A549 (cell line): ENCODE results near the gene SASH1. TPM values are rescaled to one million over a fixed set of nuclear protein-coding genes. Genes with fewer than 3 reads are reported as not detected.

Source experiments
- ATAC-seq, 2 experiments: fragments of 200-7000 bp in 1 of 2; fragments of >200 bp in 1 of 2; cut with Nextera tagmentation in 1 of 2; cut with Tn5 transposase in 1 of 2; 3 replicates each; pipeline versions ENCODE4 v1.8.0 to v1.9.1; 2018 to 2020; ENCODE audit warnings: mild to moderate bottlenecking in 1 of 2, moderate library complexity in 1 of 2
- CTCF ChIA-PET: fragments of 300-600 bp; sonication (Branson Sonifier 250); formaldehyde crosslinking; extraction: SDS; loops from one replicate; lab custom pipeline; 2021; ENCODE audit warnings: antibody characterized with exemption, inconsistent platforms; lab: Yijun Ruan, JAX
- POLR2A ChIA-PET: fragments of 350-600 bp; formaldehyde crosslinking; extraction: SDS; loops from one replicate; lab custom pipeline; 2021; ENCODE audit warnings: antibody characterized with exemption, inconsistent platforms; lab: Yijun Ruan, JAX
- DNase-seq, 2 experiments: peaks; one replicate each; pipeline versions ENCODE4 v3.0.0 to v3.0.0-alpha.2; 2011 to 2016; ENCODE audit warnings: low read depth in 1 of 2, low spot score in 1 of 2
- FAIRE-seq: peaks from 2 replicates; lab custom pipeline; 2011; peaks lifted over from hg19 to GRCh38; lab: Jason Lieb, UNC
- H3K27ac ChIP-seq, 2 experiments: fragments of >200 bp; sonication (Bioruptor Twin); formaldehyde crosslinking; 3 replicates each; pipeline ENCODE4 v1.5.1; 2016 to 2017
- H3K4me1 ChIP-seq: fragments of >200 bp; sonication (Bioruptor Twin); formaldehyde crosslinking; 3 replicates; pipeline ENCODE4 v1.6.1; 2016
- H3K4me2 ChIP-seq: fragments of >200 bp; sonication (Bioruptor Twin); formaldehyde crosslinking; 3 replicates; pipeline ENCODE4 v1.6.1; 2016
- H3K4me3 ChIP-seq: fragments of >200 bp; sonication (Bioruptor Twin); formaldehyde crosslinking; 3 replicates; pipeline ENCODE4 v1.5.1; 2016
- H3K9me3 ChIP-seq: fragments of >200 bp; sonication (Bioruptor Twin); formaldehyde crosslinking; 3 replicates; pipeline ENCODE4 v1.6.1; 2016
- BHLHE40 ChIP-seq: IDR thresholded peaks from 2 replicates; pipeline ENCODE4 v1.6.1; 2012; ENCODE audit warnings: low read depth, low read length, inconsistent platforms
- CBX2 ChIP-seq: fragments of 200-600 bp; sonication (generic); IDR thresholded peaks from 2 replicates; pipeline ENCODE4 v1.6.1; 2016; ENCODE audit warnings: low read depth, mild to moderate bottlenecking, borderline replicate concordance
- CHD4 ChIP-seq: fragments of 200-600 bp; sonication (generic); IDR thresholded peaks from 2 replicates; pipeline ENCODE4 v1.6.1; 2016; ENCODE audit warnings: antibody characterized with exemption, mild to moderate bottlenecking, borderline replicate concordance
- EHMT2 ChIP-seq: fragments of 200-600 bp; sonication (generic); IDR thresholded peaks from 2 replicates; pipeline ENCODE4 v1.6.1; 2016; ENCODE audit warnings: antibody characterized with exemption, low read depth, mild to moderate bottlenecking, moderate library complexity
- FOSB ChIP-seq: fragments of 250-450 bp; sonication (Bioruptor Pico); IDR thresholded peaks from 2 replicates; pipeline ENCODE4 v1.5.0; 2020; ENCODE audit warnings: mild to moderate bottlenecking, moderate library complexity
- FOXS1 ChIP-seq: fragments of 250-450 bp; sonication (Bioruptor Pico); IDR thresholded peaks from 2 replicates; pipeline ENCODE4 v1.5.0; 2020; ENCODE audit warnings: mild to moderate bottlenecking, moderate library complexity
- HDAC2 ChIP-seq: fragments of 200-600 bp; sonication (generic); IDR thresholded peaks from 2 replicates; pipeline ENCODE4 v1.6.1; 2016
- HMGXB4 ChIP-seq: fragments of 250-450 bp; sonication (Bioruptor Pico); IDR thresholded peaks from 2 replicates; pipeline ENCODE4 v1.5.0; 2021; ENCODE audit warnings: mild to moderate bottlenecking, moderate library complexity, borderline replicate concordance
- HOXA7 ChIP-seq: fragments of 250-450 bp; sonication (Bioruptor Pico); IDR thresholded peaks from 2 replicates; pipeline ENCODE4 v1.5.0; 2020; ENCODE audit warnings: mild to moderate bottlenecking, moderate library complexity
- HOXB5 ChIP-seq: fragments of 250-450 bp; sonication (Bioruptor Pico); IDR thresholded peaks from 2 replicates; pipeline ENCODE4 v1.5.0; 2020; ENCODE audit warnings: mild to moderate bottlenecking, moderate library complexity
- KDM1A ChIP-seq: fragments of 200-600 bp; sonication (generic); IDR thresholded peaks from 2 replicates; pipeline ENCODE4 v1.6.1; 2016; ENCODE audit warnings: low read depth, mild to moderate bottlenecking
- KDM5A ChIP-seq: fragments of 200-600 bp; sonication (generic); IDR thresholded peaks from 2 replicates; pipeline ENCODE4 v1.6.1; 2016; ENCODE audit warnings: antibody characterized with exemption, mild to moderate bottlenecking
- NFE2L2 ChIP-seq: fragments of 150-350 bp; conservative IDR thresholded peaks from 2 replicates; pipeline ENCODE4 v1.6.1; 2014; ENCODE audit warnings: low read length
- NR3C1 ChIP-seq: fragments of >200 bp; sonication (Bioruptor Twin); formaldehyde crosslinking; IDR thresholded peaks from 3 replicates; pipeline ENCODE4 v1.6.1; 2017
- RARB ChIP-seq: fragments of 250-450 bp; sonication (Bioruptor Pico); IDR thresholded peaks from 2 replicates; pipeline ENCODE4 v1.8.0; 2021; ENCODE audit warnings: mild to moderate bottlenecking, moderate library complexity
- RFX5 ChIP-seq: fragments of 450-650 bp; IDR thresholded peaks from 2 replicates; pipeline ENCODE4 v1.7.1; 2014; ENCODE audit warnings: antibody characterized with exemption, mild to moderate bottlenecking, moderate library complexity
- RNF2 ChIP-seq: fragments of 200-600 bp; sonication (generic); IDR thresholded peaks from 2 replicates; pipeline ENCODE4 v1.6.1; 2016; ENCODE audit warnings: low read depth, mild to moderate bottlenecking, antibody characterized with exemption, moderate library complexity, borderline replicate concordance
- SMC3 ChIP-seq: fragments of >200 bp; sonication (Bioruptor Twin); formaldehyde crosslinking; IDR thresholded peaks from 3 replicates; pipeline ENCODE4 v1.6.1; 2018; ENCODE audit warnings: inconsistent platforms
- TFCP2L1 ChIP-seq: fragments of 250-450 bp; sonication (Bioruptor Pico); IDR thresholded peaks from 2 replicates; pipeline ENCODE4 v1.5.0; 2021; ENCODE audit warnings: mild to moderate bottlenecking
- TP53 ChIP-seq: fragments of 250-450 bp; sonication (Bioruptor Pico); IDR thresholded peaks from 2 replicates; pipeline ENCODE4 v1.5.0; 2021; ENCODE audit warnings: mild to moderate bottlenecking, moderate library complexity
- ZSCAN20 ChIP-seq: fragments of 250-450 bp; sonication (Bioruptor Pico); IDR thresholded peaks from 2 replicates; pipeline ENCODE4 v1.8.0; 2022; ENCODE audit warnings: mild to moderate bottlenecking, moderate library complexity
- WGBS: methylation state at CpG from one replicate; pipeline ENCODE4 v1.1.6; 2017; ENCODE audit errors: missing lambda C conversion rate; 5-methylcytosine and 5-hydroxymethylcytosine counted together
- polyA plus RNA-seq, 4 experiments: library from polyadenylated mRNA; depleted of rRNA in 3 of 4; stranded (reverse); fragments of >200 nt; fragmentation: RNase III in 1 of 4; extraction: RNeasy Plus Mini Kit Qiagen cat#74134 plus additional on column Dnase treatment in 1 of 4; gene quantifications; 2 replicates in 3 of 4; 3 replicates in 1 of 4; pipeline ENCODE4 v1.2.3, GENCODE V29; 2011 to 2017
- TF ChIP-seq, protein P1 (sequence below): IDR thresholded peaks from 2 replicates; pipeline ENCODE4 v1.6.1; 2012
- TF ChIP-seq, protein P2 (sequence below): fragments of 450-650 bp; IDR thresholded peaks from 2 replicates; pipeline ENCODE4 v1.6.1; 2014; ENCODE audit warnings: antibody characterized with exemption
- TF ChIP-seq, protein P3 (sequence below): fragments of 150-350 bp; IDR thresholded peaks from 2 replicates; pipeline ENCODE4 v1.6.1; 2014; ENCODE audit warnings: low read depth, mild to moderate bottlenecking, low read length

SASH1 gene
- polyA plus RNA-seq, 2 of the 4 experiments (the other 2 are of a cell fraction): 2.5 to 3.0 TPM

GRCh38 chr6:148347441-148348054 lies 4.9 kb downstream of the SASH1 start:
- ChIA-PET POLR2A (no interaction called here), CTCF (interaction anchor here (1.0 kb wide), 1 partner anchor 841 kb away, joined by 3 read pairs; no protein-coding TSS in a partner anchor)
- Histone ChIP-seq H3K4me3 (no peak overlapping the region), H3K9me3 (no peaks in the 10 kb centered on the region), H3K4me1 (peaks cover 17% of the 10 kb centered on the region), H3K27ac (no peak overlapping the region), H3K4me2 (no peak overlapping the region)
- DNase-seq (no peak), FAIRE-seq (no peak), ATAC-seq (no peak)
- 65% methylated on average over 4 of the region's 4 CpGs for WGBS
- TF ChIP-seq RFX5 (no peak), KDM5A (no peak), FOSB (CRISPR knock-in tag) (no peak), BHLHE40 (no peak), HOXB5 (CRISPR knock-in tag) (no peak)

DNA sequence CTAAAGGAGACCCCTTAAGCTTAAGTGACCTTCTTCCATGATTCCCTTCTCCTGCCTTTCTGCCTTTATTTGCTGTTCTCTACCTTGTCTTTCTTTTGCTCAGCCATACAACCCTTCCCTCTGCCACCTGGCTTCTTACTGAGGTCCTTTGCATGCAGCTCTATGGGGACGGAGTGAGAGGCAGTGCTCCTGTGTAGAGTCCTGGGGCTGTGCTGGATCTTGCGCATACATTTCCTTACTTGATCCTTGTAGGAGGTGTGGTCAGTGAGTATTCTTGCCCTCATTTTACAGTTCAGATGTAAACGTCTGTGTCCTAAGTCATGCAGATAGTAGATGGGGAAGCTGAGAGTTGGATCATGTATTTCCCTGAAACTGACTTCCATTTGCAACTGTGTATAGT lies 5.7 kb downstream of the SASH1 start:
- no peak for ATAC-seq
- POLR2A ChIA-PET: no interaction called here
- CTCF ChIA-PET: no interaction called here

GRCh38 chr6:148348778-148349177 lies 6.1 kb downstream of the SASH1 start:
- no peak for DNase-seq
- Histone ChIP-seq H3K4me3 (no peak overlapping the region), H3K9me3 (no peaks in the 10 kb centered on the region), H3K4me2 (no peak overlapping the region), H3K4me1 (peaks cover 13% of the 10 kb centered on the region), H3K27ac (no peak overlapping the region)
- FAIRE-seq: no peak
- TF ChIP-seq RFX5 (no peak), TP53 (CRISPR knock-in tag) (no peak), NFE2L2 (no peak), HOXA7 (CRISPR knock-in tag) (no peak), KDM5A (no peak), CBX2 (no peak), SMC3 (no peak), FOSB (CRISPR knock-in tag) (no peak)
- TF ChIP-seq, protein P1, sequence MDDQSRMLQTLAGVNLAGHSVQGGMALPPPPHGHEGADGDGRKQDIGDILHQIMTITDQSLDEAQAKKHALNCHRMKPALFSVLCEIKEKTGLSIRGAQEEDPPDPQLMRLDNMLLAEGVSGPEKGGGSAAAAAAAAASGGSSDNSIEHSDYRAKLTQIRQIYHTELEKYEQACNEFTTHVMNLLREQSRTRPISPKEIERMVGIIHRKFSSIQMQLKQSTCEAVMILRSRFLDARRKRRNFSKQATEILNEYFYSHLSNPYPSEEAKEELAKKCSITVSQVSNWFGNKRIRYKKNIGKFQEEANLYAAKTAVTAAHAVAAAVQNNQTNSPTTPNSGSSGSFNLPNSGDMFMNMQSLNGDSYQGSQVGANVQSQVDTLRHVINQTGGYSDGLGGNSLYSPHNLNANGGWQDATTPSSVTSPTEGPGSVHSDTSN: no peak
- ATAC-seq: no peak
- ChIA-PET POLR2A (no interaction called here), CTCF (no interaction called here)
- 80% methylated on average over 9 of the region's 10 CpGs for WGBS

More for the DNA sequence above, 5.7 kb downstream of the SASH1 start:
- TF ChIP-seq HOXA7 (CRISPR knock-in tag): no peak
- no peak for TF ChIP-seq KDM1A
- TF ChIP-seq RARB (CRISPR knock-in tag): no peak
- TF ChIP-seq ZSCAN20 (CRISPR knock-in tag): no peak
- TF ChIP-seq CHD4: no peak
- TF ChIP-seq, protein P2, sequence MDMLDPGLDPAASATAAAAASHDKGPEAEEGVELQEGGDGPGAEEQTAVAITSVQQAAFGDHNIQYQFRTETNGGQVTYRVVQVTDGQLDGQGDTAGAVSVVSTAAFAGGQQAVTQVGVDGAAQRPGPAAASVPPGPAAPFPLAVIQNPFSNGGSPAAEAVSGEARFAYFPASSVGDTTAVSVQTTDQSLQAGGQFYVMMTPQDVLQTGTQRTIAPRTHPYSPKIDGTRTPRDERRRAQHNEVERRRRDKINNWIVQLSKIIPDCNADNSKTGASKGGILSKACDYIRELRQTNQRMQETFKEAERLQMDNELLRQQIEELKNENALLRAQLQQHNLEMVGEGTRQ: no peak
- no peak for TF ChIP-seq FOXS1
- TF ChIP-seq NFE2L2: no peak
- TF ChIP-seq HMGXB4 (CRISPR knock-in tag): no peak
- TF ChIP-seq HDAC2: no peak
- no peak for TF ChIP-seq NR3C1
- no peak for TF ChIP-seq TFCP2L1 (CRISPR knock-in tag)
- TF ChIP-seq HOXB5 (CRISPR knock-in tag): no peak
- TF ChIP-seq RNF2: no peak
- no peak for TF ChIP-seq EHMT2
- no peak for TF ChIP-seq SMC3
- TF ChIP-seq, protein P3, sequence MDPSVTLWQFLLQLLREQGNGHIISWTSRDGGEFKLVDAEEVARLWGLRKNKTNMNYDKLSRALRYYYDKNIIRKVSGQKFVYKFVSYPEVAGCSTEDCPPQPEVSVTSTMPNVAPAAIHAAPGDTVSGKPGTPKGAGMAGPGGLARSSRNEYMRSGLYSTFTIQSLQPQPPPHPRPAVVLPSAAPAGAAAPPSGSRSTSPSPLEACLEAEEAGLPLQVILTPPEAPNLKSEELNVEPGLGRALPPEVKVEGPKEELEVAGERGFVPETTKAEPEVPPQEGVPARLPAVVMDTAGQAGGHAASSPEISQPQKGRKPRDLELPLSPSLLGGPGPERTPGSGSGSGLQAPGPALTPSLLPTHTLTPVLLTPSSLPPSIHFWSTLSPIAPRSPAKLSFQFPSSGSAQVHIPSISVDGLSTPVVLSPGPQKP: no peak
- H3K4me3 ChIP-seq: no peak overlapping the region
- FAIRE-seq: no peak
- no peaks in the 10 kb centered on the region for H3K9me3 ChIP-seq
- H3K27ac ChIP-seq: no peak overlapping the region
- peaks cover 17% of the 10 kb centered on the region for H3K4me1 ChIP-seq
- H3K4me2 ChIP-seq: no peak overlapping the region
- DNase-seq: no peak
- WGBS: 94% methylated on average over 3 of the region's 3 CpGs
